Sciatic nerve (tissue), 2 donors: Measurements from ENCODE around the gene CSN1S1. TPM values are rescaled to one million over a fixed set of nuclear protein-coding genes. Genes with fewer than 3 reads are reported as not detected.

Experiments used
- ATAC-seq: fragments of 200-7000 bp; cut with Tn5 transposase; one replicate; pipeline ENCODE4 v1.9.1; 2020; ENCODE audit warnings: mild to moderate bottlenecking, moderate library complexity
- DNase-seq: peaks from one replicate; pipeline ENCODE4 v3.0.0-alpha.2; 2020; ENCODE audit warnings: low spot score
- intact Hi-C: fragments of 100-400 bp; cut with DNase I; formaldehyde crosslinking; loops from one replicate; pipeline ENCODE4 v1.14.2; 2022
- total RNA-seq: library from RNA; stranded (reverse); fragmentation: NEBNext Ultra II Directional; extraction: Animal tissue kit (Norgen Biotek cat#: 25700); gene quantifications from one replicate; pipeline ENCODE4 v1.2.1, GENCODE V29; 2021
- donor health status: DM: no; HTN: no; CAD: no.
- donor health status: DM: no; HTN: no; CAD: no.

CSN1S1 gene
- total RNA-seq, 1 donor from 2014 or later, result not detected

GRCh38 chr4:69984030-69984443 lies 53.2 kb downstream of the CSN1S1 start:
- DNase-seq, result no peak
- intact Hi-C loops, result no loop called here
- peak; percentile 42 for ATAC-seq

- no peak for ATAC-seq
- DNase-seq, result no peak
- intact Hi-C loops, result no loop called here
These were observed 55.8 kb downstream of the CSN1S1 start for GRCh38 chr4:69986663-69987062.

- intact Hi-C loops, result no loop called here
- DNase-seq (no peak), ATAC-seq (no peak)
These were observed 60.1 kb downstream of the CSN1S1 start for GRCh38 chr4:69991016-69991415.

- ATAC-seq (no peak), DNase-seq (no peak)
- intact Hi-C loops, result no loop called here
These were observed 63.9 kb downstream of the CSN1S1 start for GRCh38 chr4:69994782-69995181.

- intact Hi-C loops, result no loop called here
- no peak for DNase-seq
- ATAC-seq, result no peak
These were observed 64.7 kb downstream of the CSN1S1 start, which contains the start of gene STATH for GRCh38 chr4:69995526-69996016. Gene STATH, plus strand, starts transcription at chr4:69995966. Its CDS starts 2,472 bp downstream, at chr4:69998438.

Other genes starting within 250 kb of the CSN1S1 start
- gene SULT1B1, start 170.4 kb upstream of the CSN1S1 start, total RNA-seq, result 1.3 TPM
- not detected for gene SULT1E1, start 70.9 kb upstream of the CSN1S1 start, total RNA-seq
- not detected for gene CSN2, start 34.7 kb downstream of the CSN1S1 start, total RNA-seq
- not detected for gene STATH, start 64.9 kb downstream of the CSN1S1 start, total RNA-seq
- not detected for gene HTN3, start 97.4 kb downstream of the CSN1S1 start, total RNA-seq
- not detected for gene HTN1, start 119.4 kb downstream of the CSN1S1 start, total RNA-seq
- gene PRR27, start 223.2 kb downstream of the CSN1S1 start, total RNA-seq, result not detected